ENCODE results near the gene BRCA1. TPM values are rescaled to one million over a fixed set of nuclear protein-coding genes. Genes with fewer than 3 reads are reported as not detected.
"Not testable (repeated sequence)": the region's sequence is repeated elsewhere in the genome, so short reads cannot be mapped to it uniquely, and the experiment has no call there.

Gene BRCA1
- total and polyA plus RNA-seq, 3 donors from 2014 or later, result 20.9 to 47.7 (median 28.6) TPM

DNA sequence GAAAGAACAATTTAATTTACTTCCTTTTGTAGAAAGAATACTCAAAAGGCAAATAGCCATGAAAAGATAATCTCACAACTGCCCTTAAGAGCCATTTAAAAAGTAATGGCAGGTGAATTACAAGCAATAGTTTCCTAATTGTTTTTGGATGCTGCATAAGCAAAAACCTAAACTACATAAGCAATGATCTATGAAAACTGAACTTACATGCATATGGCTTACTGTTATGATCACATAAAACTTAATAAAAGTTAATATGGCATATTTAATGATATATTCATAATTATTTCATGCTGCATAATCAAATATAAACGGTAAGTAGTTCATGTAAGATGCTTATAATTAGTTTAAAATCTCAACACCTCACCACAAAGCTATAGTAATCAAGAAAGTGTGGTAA is 18.6 kb downstream of the BRCA1 start:
- DNase-seq, result no peak
- TF ChIP-seq POLR2A (IDR thresholded peaks at IDR 0.05), result no peak
- TF ChIP-seq CTCF (IDR thresholded peaks at IDR 0.05), result no peak
- intact Hi-C loops (cut with DNase I; ENCODE audit: low total_unique reads), result no loop called here
- no peaks in the 10 kb centered on the region for H3K27me3 ChIP-seq
- no peaks in the 10 kb centered on the region for H3K4me1 ChIP-seq
- no peaks in the 10 kb centered on the region for H3K36me3 ChIP-seq (ENCODE audit: low read depth, missing control alignments)
- no peaks in the 10 kb centered on the region for H3K9me3 ChIP-seq
- no peak overlapping the region for H3K27ac ChIP-seq
- no peak overlapping the region for H3K4me3 ChIP-seq
- WGBS, 2 donors, result 89 to 92% methylated on average over 1 of the region's 1 CpG

DNA sequence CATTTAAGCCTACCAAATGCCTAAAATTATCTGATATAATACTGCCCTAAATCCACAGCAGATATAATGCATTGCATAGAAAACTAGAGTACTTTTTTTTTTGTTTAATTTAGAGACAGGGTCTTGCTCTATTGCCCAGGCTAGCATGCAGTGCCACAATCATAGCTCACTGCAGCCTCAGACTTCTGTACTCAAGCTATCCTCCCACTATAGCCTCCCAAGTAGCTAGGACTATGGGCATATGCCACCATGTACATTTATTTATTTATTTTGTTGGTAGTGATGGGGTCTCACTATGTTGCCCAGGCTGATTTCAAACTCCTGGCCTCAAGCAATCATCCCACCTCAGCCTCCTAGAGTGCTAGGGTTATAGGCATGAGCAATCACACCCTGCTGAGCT is 20.0 kb downstream of the BRCA1 start:
- no peak for TF ChIP-seq CTCF (IDR thresholded peaks at IDR 0.05)
- no peak for TF ChIP-seq POLR2A (IDR thresholded peaks at IDR 0.05)
- intact Hi-C loops (cut with DNase I; ENCODE audit: low total_unique reads), result no loop called here

GRCh38 chr17:43104665-43105064 is 20.5 kb downstream of the BRCA1 start:
- no peak for DNase-seq
- no peak for TF ChIP-seq CTCF (IDR thresholded peaks at IDR 0.05)
- no peak for TF ChIP-seq POLR2A (IDR thresholded peaks at IDR 0.05)
- Histone ChIP-seq H3K4me1 (no peaks in the 10 kb centered on the region), H3K9me3 (no peaks in the 10 kb centered on the region), H3K27me3 (no peaks in the 10 kb centered on the region), H3K36me3 (ENCODE audit: low read depth, missing control alignments) (no peaks in the 10 kb centered on the region), H3K27ac (no peak overlapping the region), H3K4me3 (no peak overlapping the region)
- intact Hi-C loops (cut with DNase I; ENCODE audit: low total_unique reads), result no loop called here
- 83 to 84% methylated on average over 3 of the region's 3 CpGs for WGBS, 2 donors

More for the DNA sequence above, 20.0 kb downstream of the BRCA1 start:
- H3K27me3 ChIP-seq, result no peaks in the 10 kb centered on the region
- H3K4me3 ChIP-seq, result no peak overlapping the region
- H3K4me1 ChIP-seq, result no peaks in the 10 kb centered on the region
- no peaks in the 10 kb centered on the region for H3K36me3 ChIP-seq (ENCODE audit: low read depth, missing control alignments)
- no peak overlapping the region for H3K27ac ChIP-seq
- DNase-seq, result no peak
- no peaks in the 10 kb centered on the region for H3K9me3 ChIP-seq

- DNase-seq; H3K27me3 ChIP-seq; H3K4me3 ChIP-seq; H3K36me3 ChIP-seq (ENCODE audit: low read depth, missing control alignments); H3K27ac ChIP-seq; H3K9me3 ChIP-seq; intact Hi-C loops (cut with DNase I; ENCODE audit: low total_unique reads); H3K4me1 ChIP-seq: not testable (repeated sequence)
- 85 to 90% methylated on average over 5 of the region's 5 CpGs for WGBS, 2 donors
Measured at GRCh38 chr17:43095364-43095763, 29.8 kb downstream of the BRCA1 start.

DNA sequence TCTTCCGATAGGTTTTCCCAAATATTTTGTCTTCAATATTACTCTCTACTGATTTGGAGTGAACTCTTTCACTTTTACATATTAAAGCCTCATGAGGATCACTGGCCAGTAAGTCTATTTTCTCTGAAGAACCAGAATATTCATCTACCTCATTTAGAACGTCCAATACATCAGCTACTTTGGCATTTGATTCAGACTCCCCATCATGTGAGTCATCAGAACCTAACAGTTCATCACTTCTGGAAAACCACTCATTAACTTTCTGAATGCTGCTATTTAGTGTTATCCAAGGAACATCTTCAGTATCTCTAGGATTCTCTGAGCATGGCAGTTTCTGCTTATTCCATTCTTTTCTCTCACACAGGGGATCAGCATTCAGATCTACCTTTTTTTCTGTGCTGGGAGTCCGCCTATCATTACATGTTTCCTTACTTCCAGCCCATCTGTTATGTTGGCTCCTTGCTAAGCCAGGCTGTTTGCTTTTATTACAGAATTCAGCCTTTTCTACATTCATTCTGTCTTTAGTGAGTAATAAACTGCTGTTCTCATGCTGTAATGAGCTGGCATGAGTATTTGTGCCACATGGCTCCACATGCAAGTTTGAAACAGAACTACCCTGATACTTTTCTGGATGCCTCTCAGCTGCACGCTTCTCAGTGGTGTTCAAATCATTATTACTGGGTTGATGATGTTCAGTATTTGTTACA is 30.9 kb downstream of the BRCA1 start:
- 94 to 96% methylated on average over 4 of the region's 4 CpGs for WGBS, 2 donors
- TF ChIP-seq POLR2A (IDR thresholded peaks at IDR 0.05), result no peak
- TF ChIP-seq CTCF (IDR thresholded peaks at IDR 0.05), result no peak
- intact Hi-C loops (cut with DNase I; ENCODE audit: low total_unique reads), result no loop called here
- Histone ChIP-seq H3K36me3 (ENCODE audit: low read depth, missing control alignments) (no peaks in the 10 kb centered on the region), H3K27ac (no peak overlapping the region), H3K27me3 (no peaks in the 10 kb centered on the region), H3K4me3 (no peak overlapping the region), H3K4me1 (no peaks in the 10 kb centered on the region), H3K9me3 (no peaks in the 10 kb centered on the region)
- no peak for DNase-seq
